AG10803 (cell line): Measurements from ENCODE around the gene PFKP.
A peak's percentile ranks its signal among the peaks of the same experiment; 100 is the strongest.

Source experiments
- DNase-seq: peaks from one replicate; pipeline ENCODE4 v3.0.0; 2010; ENCODE audit warnings: low read depth
- H3K4me3 ChIP-seq: 2 replicates; pipeline ENCODE4 v1.5.1; 2011; ENCODE audit warnings: mild to moderate bottlenecking, low read length, control low read depth
- TF ChIP-seq, protein P1 (sequence below): conservative IDR thresholded peaks from 2 replicates; pipeline ENCODE4 v1.5.1; 2011; ENCODE audit warnings: mild to moderate bottlenecking, low read length, control low read depth, inconsistent platforms

Gene PFKP

DNA sequence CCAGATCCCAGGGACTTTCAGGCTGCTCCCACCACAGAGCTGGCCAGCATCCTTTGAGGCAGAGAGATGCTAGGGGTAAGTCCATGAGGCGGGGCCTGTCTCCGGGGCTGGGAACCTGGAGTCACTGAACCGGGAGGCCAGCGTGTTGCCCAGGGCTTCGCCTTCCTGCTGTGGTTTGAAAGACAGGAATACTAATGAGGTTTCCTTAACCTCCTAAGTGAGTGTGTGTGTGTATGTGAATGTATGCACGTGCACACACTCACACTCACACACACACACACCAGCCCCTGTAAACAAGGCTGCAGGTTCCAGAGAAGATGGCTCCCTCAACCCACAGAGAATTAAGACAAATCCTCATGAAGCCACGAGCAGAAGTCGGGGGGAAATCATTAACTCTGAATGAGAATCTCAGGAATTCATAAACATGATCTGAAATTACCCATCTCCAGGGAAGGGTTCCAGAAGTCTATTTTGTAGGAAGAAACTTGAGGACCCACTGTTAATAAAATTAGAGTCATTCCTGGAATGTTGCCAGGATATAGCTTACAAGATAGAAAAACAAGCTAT, 20.3 kb upstream of the PFKP start:
- TF ChIP-seq, protein P1, sequence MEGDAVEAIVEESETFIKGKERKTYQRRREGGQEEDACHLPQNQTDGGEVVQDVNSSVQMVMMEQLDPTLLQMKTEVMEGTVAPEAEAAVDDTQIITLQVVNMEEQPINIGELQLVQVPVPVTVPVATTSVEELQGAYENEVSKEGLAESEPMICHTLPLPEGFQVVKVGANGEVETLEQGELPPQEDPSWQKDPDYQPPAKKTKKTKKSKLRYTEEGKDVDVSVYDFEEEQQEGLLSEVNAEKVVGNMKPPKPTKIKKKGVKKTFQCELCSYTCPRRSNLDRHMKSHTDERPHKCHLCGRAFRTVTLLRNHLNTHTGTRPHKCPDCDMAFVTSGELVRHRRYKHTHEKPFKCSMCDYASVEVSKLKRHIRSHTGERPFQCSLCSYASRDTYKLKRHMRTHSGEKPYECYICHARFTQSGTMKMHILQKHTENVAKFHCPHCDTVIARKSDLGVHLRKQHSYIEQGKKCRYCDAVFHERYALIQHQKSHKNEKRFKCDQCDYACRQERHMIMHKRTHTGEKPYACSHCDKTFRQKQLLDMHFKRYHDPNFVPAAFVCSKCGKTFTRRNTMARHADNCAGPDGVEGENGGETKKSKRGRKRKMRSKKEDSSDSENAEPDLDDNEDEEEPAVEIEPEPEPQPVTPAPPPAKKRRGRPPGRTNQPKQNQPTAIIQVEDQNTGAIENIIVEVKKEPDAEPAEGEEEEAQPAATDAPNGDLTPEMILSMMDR: no peak
- H3K4me3 ChIP-seq: no peak overlapping the region
- DNase-seq: peak; percentile 64

DNA sequence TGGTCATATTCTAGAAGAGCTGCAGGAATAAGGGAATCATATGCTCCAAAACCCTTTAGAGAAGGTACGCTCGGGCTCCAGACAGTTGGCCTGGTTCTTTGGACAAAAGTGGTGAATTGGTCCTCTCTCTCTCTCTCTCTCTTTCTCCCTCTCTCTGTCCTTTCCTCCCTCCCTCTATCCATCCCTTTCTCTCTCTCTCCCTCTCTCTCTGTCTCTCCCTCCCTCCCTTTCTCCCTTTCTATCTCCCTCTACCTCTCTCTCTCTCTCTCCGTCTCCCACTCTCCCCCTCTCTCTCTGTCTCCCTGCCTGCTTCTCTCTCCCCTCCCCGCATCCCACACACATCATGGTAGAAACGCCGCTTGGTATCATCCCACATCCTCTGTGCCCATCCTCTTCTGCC, 19.8 kb upstream of the PFKP start:
- no peak overlapping the region for H3K4me3 ChIP-seq
- TF ChIP-seq, protein P1: no peak
- DNase-seq: no peak

DNA sequence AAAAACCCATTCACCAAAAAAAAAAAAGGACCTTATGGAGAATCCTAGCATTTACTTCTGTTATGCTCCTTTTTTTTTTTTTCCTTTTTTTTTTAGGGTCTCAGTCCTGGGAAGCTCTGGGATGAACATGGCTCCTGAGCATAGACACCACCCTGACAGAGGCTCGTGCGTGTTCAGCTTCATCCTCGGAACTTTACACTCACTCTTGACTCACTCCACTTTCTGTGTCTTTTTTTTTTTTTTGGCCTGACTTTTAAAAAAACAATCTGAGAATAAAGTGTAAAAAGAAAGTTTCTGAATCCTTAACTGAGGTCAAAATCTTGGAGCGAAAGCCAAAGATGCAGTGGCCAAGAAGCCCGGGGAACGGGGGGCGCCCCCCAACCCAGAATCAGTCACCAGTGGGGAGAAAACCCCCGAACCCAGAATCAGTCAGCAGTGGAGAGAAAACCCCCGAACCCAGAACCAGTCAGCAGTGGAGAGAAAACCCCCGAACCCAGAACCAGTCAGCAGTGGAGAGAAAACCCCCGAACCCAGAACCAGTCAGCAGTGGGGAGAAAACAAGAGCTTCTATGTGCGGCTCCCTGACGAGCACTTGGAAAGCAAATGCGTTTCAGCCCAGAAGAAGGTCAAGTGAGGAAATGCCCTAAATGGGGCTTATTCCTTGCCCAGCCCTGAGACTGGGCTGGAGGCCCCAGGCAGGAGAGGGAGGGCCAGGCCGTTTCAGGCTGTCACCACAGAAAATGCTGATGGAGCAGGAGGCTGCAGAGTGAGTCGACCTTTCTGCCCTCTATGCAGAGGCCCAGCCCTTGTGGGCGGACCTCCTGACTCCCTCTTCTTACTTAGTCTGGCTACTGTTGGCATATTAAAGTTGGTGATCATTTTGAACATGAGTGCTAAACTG, 19.0 kb upstream of the PFKP start:
- peak; percentile 46 for DNase-seq
- TF ChIP-seq, protein P1: no peak

DNA sequence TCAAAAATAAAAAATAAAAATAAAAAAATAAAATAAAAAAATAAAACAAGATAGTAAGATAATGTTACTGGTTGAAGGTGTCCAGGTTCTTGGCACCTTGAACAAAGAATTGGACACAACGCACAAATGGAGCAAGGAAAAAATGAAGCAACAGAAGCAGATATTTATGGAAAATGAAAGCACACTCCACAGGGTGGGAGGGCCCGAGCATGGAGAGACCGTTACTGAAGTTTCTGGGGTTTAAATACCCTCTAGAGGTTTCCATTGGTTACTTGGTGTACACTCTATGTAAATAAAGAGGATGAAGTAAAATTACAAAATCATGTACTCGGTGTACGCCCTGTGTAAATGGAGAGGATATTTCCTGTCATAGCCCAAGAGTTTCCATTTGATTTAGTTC, 15.7 kb upstream of the PFKP start:
- no peak overlapping the region for H3K4me3 ChIP-seq
- TF ChIP-seq, protein P1: no peak
- DNase-seq: no peak

More for the DNA sequence above, 19.0 kb upstream of the PFKP start:
- no peak overlapping the region for H3K4me3 ChIP-seq

DNA sequence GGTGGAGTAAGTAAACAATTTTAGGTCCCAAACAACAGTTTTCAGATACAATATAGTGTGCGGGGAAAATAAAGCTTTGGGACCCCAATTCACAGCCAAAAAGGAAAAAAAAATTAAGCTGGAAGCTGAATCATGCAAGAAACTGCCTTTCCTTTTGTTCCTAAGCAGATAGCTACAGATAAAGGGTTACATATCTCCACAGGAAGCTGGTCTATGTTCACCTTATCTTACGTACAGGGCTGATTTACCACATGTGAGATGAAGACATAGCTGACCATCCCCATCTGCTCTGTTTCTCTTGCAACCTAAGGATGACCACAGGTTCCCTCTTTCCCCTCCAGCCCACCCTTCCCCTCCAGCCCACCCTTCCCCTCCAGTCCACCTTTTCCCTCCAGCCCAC, 14.2 kb upstream of the PFKP start:
- no peak overlapping the region for H3K4me3 ChIP-seq
- no peak for DNase-seq
- TF ChIP-seq, protein P1: no peak

DNA sequence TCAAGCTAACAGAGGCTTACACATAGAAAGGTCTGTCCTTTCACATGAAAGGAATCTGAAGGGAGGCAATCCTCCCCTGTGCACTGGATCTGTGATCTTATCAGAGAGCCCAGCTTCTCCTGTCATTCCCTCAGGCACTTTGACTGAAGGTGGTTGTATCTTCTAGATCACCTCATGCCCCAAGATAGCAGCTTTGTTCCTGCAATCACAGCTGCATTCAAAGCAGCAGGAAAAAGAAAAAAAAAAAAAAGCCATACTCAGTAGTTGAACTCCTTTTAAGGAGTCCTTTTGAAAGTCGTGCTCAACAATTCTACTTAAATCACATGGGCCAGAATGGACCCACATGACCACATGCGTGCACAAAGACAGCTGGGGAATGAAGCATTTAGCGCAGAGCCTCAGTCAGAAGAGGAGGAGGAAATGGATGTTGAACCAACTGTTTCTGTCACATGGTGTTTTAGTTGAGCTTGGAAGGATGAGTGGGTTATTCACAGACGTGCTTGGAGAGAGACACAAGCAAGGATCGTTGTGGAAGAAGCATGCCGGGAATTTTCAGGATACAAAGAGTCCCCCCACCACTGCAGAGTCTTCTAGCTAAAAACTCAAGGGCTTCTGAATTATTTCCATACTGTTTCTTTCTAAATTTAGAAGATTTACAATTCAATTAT, 13.0 kb upstream of the PFKP start:
- H3K4me3 ChIP-seq: no peak overlapping the region
- TF ChIP-seq, protein P1: no peak
- peak; percentile 37 for DNase-seq

DNA sequence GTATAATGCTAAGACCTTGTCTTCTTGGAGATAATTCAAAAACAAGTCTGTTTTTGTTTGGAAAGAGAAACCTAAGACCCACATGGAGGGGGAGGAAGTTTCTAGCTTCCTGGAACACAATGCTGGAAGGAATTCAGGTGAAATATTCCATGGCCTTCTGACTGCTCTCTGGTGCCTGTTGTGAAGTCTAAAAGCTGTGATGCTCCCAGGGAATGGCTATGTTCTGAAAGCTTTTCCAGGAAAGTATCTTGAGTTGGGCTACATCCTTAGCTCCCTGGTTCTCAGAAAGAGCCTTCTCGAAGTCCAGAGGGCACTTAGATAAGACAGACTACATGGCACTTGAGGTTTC, 12.5 kb upstream of the PFKP start:
- TF ChIP-seq, protein P1: no peak
- H3K4me3 ChIP-seq: no peak overlapping the region
- DNase-seq: no peak
